K562 (cell line): Measurements from ENCODE around the gene MRPS15. TPM values are rescaled to one million over a fixed set of nuclear protein-coding genes. Genes with fewer than 3 reads are reported as not detected.

Experiments used
- ETS2 ChIP-seq: IDR thresholded peaks from 2 replicates; pipeline ENCODE4 v1.6.1; 2016; ENCODE audit warnings: borderline replicate concordance, missing genetic modification characterization, mild to moderate bottlenecking, moderate library complexity, missing compliant biosample characterization; ENCODE audit not compliant: poor library complexity, severe bottlenecking
- HCFC1 ChIP-seq: IDR thresholded peaks from 2 replicates; pipeline ENCODE4 v1.6.1; 2012; ENCODE audit warnings: low read depth, low read length, improper control_type of control experiment
- HDGF ChIP-seq: fragments of 450-650 bp; IDR thresholded peaks from 2 replicates; pipeline ENCODE4 v1.6.1; 2016
- HMGN3 ChIP-seq: IDR thresholded peaks from 2 replicates; pipeline ENCODE4 v1.6.1; 2011; ENCODE audit warnings: borderline replicate concordance, low read depth, mild to moderate bottlenecking, mixed read lengths, low read length; ENCODE audit not compliant: insufficient read length; ENCODE audit errors: extremely low read depth
- KDM1A ChIP-seq, 2 experiments: fragments of 450-650 bp; IDR thresholded peaks; 2 replicates each; pipeline ENCODE4 v1.6.1; 2016; ENCODE audit warnings: mild to moderate bottlenecking in 2 of 2
- MBD2 ChIP-seq: sonication (generic); IDR thresholded peaks from 2 replicates; pipeline ENCODE4 v1.6.1; 2016; ENCODE audit warnings: low read depth, borderline replicate concordance
- MLLT1 ChIP-seq, 2 experiments: fragments of 450-650 bp; IDR thresholded peaks; 2 replicates each; pipeline ENCODE4 v1.6.1; 2016
- NFE2L1 ChIP-seq: fragments of 450-650 bp; IDR thresholded peaks from 2 replicates; pipeline ENCODE4 v1.6.1; 2016; ENCODE audit warnings: missing genetic modification characterization, low read depth, mild to moderate bottlenecking, missing compliant biosample characterization, moderate library complexity, borderline replicate concordance
- RBM34 ChIP-seq: fragments of 200-400 bp; formaldehyde crosslinking; IDR thresholded peaks from 2 replicates; pipeline ENCODE4 v1.6.1; 2018; ENCODE audit warnings: low read length, borderline replicate concordance; ENCODE audit not compliant: insufficient read depth
- SMAD1 ChIP-seq: fragments of 150-350 bp; IDR thresholded peaks from 2 replicates; pipeline ENCODE4 v1.6.1; 2014; ENCODE audit warnings: low read length, low read depth; ENCODE audit not compliant: partially characterized antibody
- TEAD4 ChIP-seq, 2 experiments: sonication (generic) in 1 of 2; formaldehyde crosslinking in 1 of 2; IDR thresholded peaks; 2 replicates each; pipeline versions ENCODE4 v1.6.1 to v1.8.0; 2012 to 2022; ENCODE audit warnings: borderline replicate concordance in 1 of 2, inconsistent platforms in 1 of 2, low read length in 1 of 2, mild to moderate bottlenecking in 1 of 2, missing genetic modification reagents in 1 of 2
- XRCC5 ChIP-seq: fragments of 200-400 bp; formaldehyde crosslinking; IDR thresholded peaks from 2 replicates; pipeline ENCODE4 v1.6.1; 2017; ENCODE audit warnings: low read depth, mild to moderate bottlenecking, low read length
- ZBTB5 ChIP-seq: fragments of 450-650 bp; IDR thresholded peaks from 2 replicates; pipeline ENCODE4 v1.6.1; 2017; ENCODE audit warnings: antibody characterized with exemption
- ZC3H4 ChIP-seq: sonication (generic); formaldehyde crosslinking; IDR thresholded peaks from 2 replicates; pipeline ENCODE4 v1.9.0; 2021; ENCODE audit warnings: missing genetic modification reagents, borderline replicate concordance
- ZNF384 ChIP-seq: IDR thresholded peaks from 2 replicates; pipeline ENCODE4 v1.6.1; 2012; ENCODE audit warnings: low read depth, low read length, improper control_type of control experiment
- ZNF445 ChIP-seq: fragments of 250-450 bp; sonication (Bioruptor Pico); IDR thresholded peaks from 2 replicates; pipeline ENCODE4 v1.4.0; 2020; ENCODE audit warnings: low read depth, mild to moderate bottlenecking, moderate library complexity
- ZNF584 ChIP-seq: fragments of 200-800 bp; sonication (Bioruptor generic); IDR thresholded peaks from 2 replicates; pipeline ENCODE4 v1.6.1; 2016; ENCODE audit warnings: low read depth, mild to moderate bottlenecking, missing genetic modification characterization, missing compliant biosample characterization
- ZNF589 ChIP-seq: fragments of 200-800 bp; sonication (Bioruptor generic); IDR thresholded peaks from 2 replicates; pipeline ENCODE4 v1.6.1; 2016; ENCODE audit warnings: low read depth, missing genetic modification characterization, missing compliant biosample characterization
- ZNF668 ChIP-seq: fragments of 250-450 bp; sonication (Bioruptor Pico); IDR thresholded peaks from 2 replicates; pipeline ENCODE4 v1.8.0; 2022; ENCODE audit warnings: mild to moderate bottlenecking, inconsistent platforms
- ZNF77 ChIP-seq: fragments of 250-450 bp; sonication (Bioruptor Pico); IDR thresholded peaks from 2 replicates; pipeline ENCODE4 v1.5.0; 2020
- polyA plus RNA-seq, 8 experiments: library from polyadenylated mRNA; depleted of rRNA in 4 of 8; stranded (reverse) in 5 of 8; unstranded in 3 of 8; fragments of >200 nt; fragmentation: Nextera tagmentation in 2 of 8; fragmentation: Illumina TruSeq in 1 of 8; extraction: Ambion mirVana in 2 of 8; extraction: Trizol in 1 of 8; gene quantifications; 2 replicates each; pipeline versions ENCODE4 v1.2.1 to v1.2.3, GENCODE V29; 2011 to 2014; ENCODE audit warnings: inconsistent platforms in 1 of 8, missing spikeins in 1 of 8
- total RNA-seq, 7 experiments: library from RNA; depleted of rRNA in 6 of 7; stranded (reverse); fragments of >200 nt in 6 of 7; fragmentation: Illumina TruSeq in 2 of 7; extraction: Trizol in 2 of 7; gene quantifications; 2 replicates each; pipeline versions ENCODE4 v1.2.1 to v1.2.3, GENCODE V29; 2011 to 2021; ENCODE audit warnings: low replicate concordance in 1 of 7
- TF ChIP-seq, protein P1 (sequence below): fragments of 250-450 bp; sonication (Bioruptor Pico); IDR thresholded peaks from 2 replicates; pipeline ENCODE4 v1.8.0; 2022; ENCODE audit warnings: inconsistent platforms
- TF ChIP-seq, protein P2 (sequence below): fragments of 450-650 bp; IDR thresholded peaks from 2 replicates; pipeline ENCODE4 v1.6.1; 2016; ENCODE audit warnings: borderline replicate concordance

MRPS15 gene
- total and polyA plus RNA-seq, 9 of the 15 experiments (the other 6 are each of a cell fraction or from before 2014, with no cell fraction given) = 62.9 to 286 (median 149) TPM

- TF ChIP-seq ZNF384 = no peak
- TF ChIP-seq MLLT1 (IDR thresholded peaks at IDR 0.05) = peak in 1 of 2 experiments; percentile 85; a peak in 2 of 4 replicates
- TF ChIP-seq HMGN3 = no peak
- TF ChIP-seq MBD2 = peak; percentile 60; the same call in 1 of the 2 replicates
- peak; percentile 86 to 91 for TF ChIP-seq KDM1A (IDR thresholded peaks at IDR 0.05)
- TF ChIP-seq, protein P1, sequence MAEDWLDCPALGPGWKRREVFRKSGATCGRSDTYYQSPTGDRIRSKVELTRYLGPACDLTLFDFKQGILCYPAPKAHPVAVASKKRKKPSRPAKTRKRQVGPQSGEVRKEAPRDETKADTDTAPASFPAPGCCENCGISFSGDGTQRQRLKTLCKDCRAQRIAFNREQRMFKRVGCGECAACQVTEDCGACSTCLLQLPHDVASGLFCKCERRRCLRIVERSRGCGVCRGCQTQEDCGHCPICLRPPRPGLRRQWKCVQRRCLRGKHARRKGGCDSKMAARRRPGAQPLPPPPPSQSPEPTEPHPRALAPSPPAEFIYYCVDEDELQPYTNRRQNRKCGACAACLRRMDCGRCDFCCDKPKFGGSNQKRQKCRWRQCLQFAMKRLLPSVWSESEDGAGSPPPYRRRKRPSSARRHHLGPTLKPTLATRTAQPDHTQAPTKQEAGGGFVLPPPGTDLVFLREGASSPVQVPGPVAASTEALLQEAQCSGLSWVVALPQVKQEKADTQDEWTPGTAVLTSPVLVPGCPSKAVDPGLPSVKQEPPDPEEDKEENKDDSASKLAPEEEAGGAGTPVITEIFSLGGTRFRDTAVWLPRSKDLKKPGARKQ = no peak
- TF ChIP-seq ZNF589 (CRISPR knock-in tag) = no peak
- peak; percentile 93 for TF ChIP-seq TEAD4 (IDR thresholded peaks at IDR 0.05; ENCODE audit: low read length)
- no peak for TF ChIP-seq TEAD4 (CRISPR knock-in tag; IDR thresholded peaks at IDR 0.05; ENCODE audit: borderline replicate concordance)
- TF ChIP-seq NFE2L1 (tag) = no peak
- no peak for TF ChIP-seq ZC3H4
- no peak for TF ChIP-seq ETS2 (tag)
- no peak for TF ChIP-seq ZNF668 (CRISPR knock-in tag)
- no peak for TF ChIP-seq SMAD1
- no peak for TF ChIP-seq ZNF445
- TF ChIP-seq ZBTB5 = no peak
- TF ChIP-seq XRCC5 = no peak
- TF ChIP-seq HCFC1 = no peak
- no peak for TF ChIP-seq ZNF77 (CRISPR knock-in tag)
- TF ChIP-seq, protein P2, sequence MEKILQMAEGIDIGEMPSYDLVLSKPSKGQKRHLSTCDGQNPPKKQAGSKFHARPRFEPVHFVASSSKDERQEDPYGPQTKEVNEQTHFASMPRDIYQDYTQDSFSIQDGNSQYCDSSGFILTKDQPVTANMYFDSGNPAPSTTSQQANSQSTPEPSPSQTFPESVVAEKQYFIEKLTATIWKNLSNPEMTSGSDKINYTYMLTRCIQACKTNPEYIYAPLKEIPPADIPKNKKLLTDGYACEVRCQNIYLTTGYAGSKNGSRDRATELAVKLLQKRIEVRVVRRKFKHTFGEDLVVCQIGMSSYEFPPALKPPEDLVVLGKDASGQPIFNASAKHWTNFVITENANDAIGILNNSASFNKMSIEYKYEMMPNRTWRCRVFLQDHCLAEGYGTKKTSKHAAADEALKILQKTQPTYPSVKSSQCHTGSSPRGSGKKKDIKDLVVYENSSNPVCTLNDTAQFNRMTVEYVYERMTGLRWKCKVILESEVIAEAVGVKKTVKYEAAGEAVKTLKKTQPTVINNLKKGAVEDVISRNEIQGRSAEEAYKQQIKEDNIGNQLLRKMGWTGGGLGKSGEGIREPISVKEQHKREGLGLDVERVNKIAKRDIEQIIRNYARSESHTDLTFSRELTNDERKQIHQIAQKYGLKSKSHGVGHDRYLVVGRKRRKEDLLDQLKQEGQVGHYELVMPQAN = no peak
- no peak for TF ChIP-seq RBM34
- no peak for TF ChIP-seq HDGF
- no peak for TF ChIP-seq ZNF584
Observed at GRCh38 chr1:36492491-36492890, 28.3 kb upstream of the MRPS15 start (continued).
